HG02981 (cell line): ENCODE data around the gene PRR5L.

Experiments used
- ATAC-seq: cut with Tn5 transposase; IDR thresholded peaks from one replicate; pipeline ENCODE4 v1.9.1; 2021; ENCODE audit warnings: mild to moderate bottlenecking, moderate library complexity; ENCODE audit not compliant: unreplicated experiment

PRR5L gene

DNA sequence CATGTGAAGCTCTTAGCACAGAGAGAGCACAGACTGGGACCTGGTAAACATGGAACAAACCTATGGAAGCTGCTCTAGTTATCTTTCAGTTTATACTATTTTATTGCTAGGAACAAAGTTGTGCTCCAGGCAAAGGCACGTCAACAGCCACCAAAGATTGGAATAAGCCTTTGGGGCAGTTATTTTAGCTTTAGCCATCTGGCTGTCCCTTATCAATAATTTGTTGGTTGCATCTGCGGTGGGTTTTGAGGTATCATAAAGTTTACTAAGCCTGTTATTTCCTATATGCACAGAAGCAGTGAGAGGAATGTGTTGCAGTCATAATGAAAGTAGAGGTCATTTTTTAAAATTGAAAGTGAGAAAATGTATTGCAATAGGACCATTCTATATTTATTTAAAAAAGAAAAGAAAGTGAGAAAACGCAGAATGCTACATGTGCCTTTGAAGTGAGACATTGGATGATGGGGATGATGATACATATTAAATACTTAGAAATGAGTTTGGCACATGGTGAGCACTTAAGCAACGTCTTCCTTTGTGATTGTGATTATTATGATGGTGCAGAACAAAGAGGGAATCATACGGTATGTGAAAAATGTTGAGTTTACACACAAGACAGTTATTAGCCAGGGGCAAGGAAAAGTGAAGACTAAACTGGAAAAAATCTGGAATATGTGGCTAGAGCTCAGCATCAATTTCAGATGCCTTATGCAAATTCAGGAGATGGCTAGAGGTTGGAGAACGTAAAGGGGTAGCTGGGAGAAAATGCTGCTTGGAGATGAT lies 58.3 kb downstream of the PRR5L start:
- peak; percentile 81 for ATAC-seq

DNA sequence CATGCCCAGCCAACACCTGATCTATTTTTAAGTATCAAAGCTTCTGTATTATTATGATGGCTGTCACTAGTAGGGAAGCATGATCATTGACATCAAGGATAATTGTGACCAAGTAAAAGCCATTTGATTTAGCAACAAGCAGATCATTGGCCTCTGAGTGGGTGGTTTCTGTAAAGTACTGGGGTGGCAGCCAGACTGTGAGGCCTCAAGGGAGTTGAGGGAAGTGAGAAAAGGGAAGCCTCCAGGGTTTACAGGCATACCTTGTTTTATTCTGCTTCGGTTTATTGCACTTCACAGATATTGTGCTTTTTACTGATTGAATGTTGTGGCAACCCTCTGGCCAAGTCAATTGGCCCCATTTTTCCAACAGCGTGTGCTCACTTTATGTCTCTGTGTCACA lies 60.1 kb downstream of the PRR5L start:
- ATAC-seq = no peak

DNA sequence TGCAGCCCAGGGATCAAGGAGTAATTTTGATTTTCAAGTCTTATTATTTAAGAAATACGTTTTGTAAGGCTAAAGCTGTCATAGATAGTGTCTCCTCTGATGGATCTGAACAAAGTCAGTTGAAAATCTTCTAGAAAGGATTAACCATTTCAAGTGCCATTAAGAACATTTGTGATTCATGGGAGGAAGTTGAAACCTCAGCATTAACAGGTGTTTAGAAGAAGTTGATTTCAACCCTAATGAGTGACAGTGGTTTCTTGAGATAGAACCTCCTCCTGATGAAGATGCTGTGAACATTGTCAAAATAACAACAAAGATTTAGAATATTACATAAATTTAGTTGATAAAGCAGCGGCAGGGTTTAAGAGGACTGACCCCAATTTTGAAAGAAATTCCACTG lies 61.7 kb downstream of the PRR5L start:
- ATAC-seq = no peak

- no peak for ATAC-seq
Observed at GRCh38 chr11:36358436-36358835, 62.3 kb downstream of the PRR5L start.

DNA sequence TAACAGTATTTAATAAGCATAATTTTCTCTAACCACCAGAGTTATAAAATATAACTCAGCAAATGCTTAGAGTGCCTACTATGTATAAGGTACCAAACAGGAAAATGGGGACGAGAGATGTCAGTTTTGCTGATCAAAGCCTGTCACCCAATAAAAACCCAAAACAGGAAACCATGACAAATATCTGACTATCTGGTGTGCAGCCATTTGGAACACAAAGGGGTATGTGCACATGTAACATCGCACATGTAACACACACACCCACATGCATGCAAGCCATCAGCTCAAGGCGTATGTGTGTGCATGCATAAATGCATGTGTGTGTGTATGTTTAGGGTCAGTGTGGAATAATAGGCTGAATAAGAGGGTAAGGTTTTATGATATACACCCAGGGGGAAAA lies 64.2 kb downstream of the PRR5L start:
- ATAC-seq = no peak

DNA sequence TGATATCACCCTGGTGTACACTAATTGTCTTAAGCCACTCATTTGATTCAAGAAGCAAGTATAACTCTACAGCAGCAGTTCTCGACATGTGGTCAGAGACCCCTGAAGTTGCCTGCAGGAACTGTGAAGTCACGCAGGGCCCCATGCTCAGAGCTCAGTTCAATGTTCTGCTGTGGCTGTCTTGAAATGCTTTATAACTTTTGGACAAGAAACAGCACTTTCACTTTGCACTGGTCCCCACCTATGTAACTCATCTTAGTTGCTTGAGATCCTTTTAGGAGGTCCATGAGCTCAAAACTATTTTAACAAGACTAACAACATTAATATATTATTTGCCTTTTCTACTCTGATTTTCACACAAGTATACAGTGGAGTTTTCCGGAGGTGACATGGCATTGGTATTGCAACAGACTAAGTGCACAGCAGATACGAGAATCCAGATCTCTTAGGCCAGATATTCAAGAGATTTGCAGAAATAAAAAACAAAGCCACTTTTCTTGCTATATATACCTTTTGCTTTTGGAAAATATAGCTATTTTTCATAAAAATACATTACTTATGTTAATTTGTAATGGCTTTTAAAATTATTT lies 64.8 kb downstream of the PRR5L start:
- no peak for ATAC-seq

GRCh38 chr11:36361472-36361871 lies 65.4 kb downstream of the PRR5L start:
- no peak for ATAC-seq

DNA sequence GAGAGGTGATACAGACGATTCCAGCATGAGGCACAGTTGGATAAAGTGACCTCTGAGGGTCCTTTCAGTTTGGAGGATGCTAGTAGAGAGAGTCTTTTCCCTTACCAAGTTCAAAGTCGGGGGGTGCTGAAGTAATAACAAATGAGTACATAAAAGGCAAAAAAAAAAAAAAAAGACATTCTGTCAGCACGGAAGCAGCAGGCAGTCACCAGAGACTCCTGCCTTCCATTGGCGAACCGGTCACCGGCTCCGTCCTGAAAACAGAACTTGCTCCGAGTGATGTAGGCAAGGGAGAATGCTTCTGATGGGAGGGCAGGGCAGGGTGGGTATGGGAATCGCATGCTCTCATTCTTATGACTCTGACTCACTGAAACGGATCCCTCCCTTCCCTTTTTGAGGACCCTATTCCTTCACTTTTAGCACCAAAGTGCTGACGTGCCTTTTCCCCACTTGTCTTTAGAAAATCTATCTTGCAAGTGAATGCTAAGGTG lies 65.9 kb downstream of the PRR5L start:
- no peak for ATAC-seq

DNA sequence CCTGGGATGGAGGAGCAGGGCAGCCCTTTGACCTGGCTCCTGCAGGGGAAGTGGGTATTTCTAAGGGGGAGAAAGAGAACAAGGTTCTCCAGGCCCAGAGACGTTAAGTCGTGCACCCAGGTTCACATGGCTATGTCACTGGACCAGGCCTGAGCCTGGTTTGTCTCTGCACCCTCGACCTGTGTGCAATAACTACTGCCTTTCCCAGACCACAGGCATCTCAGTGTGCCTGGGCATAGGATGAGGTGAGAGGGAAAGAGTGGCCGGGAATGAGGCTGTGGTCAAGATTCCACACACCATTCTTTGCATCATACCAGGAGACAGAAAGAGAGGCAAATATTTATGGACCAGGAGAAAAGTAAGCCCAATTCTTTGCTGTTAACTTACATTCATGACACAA lies 66.8 kb downstream of the PRR5L start:
- ATAC-seq = no peak

DNA sequence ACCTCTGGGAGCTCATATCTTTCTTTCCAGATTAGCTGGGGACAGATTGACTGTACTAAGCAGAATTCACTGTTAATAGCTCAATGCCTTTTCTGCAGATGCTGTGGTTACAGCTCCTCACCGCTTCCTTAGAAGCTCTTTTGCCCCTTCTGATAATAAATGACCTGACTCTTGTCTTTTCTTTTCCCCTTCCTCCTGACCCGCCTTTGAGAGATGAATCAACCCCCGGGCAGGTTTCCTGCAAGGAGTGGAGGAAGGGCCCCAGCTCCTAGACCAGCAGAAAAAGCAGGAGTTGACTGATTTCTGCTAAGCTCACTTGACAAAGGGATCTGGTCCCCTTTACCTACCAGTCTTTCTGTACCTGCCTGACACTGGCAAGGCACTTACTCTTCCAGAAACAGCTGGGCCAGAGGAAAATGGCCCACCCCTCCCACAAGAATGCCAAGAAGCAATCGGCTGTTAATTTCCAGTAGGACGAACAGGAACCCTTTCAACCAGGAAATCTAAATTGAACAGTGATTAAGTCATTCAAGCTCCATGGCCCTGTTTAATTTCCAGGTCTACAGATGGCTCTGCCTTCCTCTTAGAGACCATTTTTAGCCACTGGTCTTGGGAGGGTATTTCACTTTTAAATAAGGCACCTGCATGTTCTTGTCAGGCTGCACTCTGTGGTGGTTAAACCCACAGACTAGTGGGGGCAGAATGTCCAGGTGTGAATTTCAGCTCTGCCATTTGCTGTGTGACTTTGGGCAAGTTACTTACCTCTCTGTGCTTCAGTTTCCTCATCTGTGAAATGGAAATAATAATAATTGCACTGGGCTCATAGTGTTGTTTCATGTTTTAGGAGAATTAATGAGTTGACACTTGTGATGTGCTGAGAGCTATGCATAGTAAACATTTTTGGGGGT lies 67.5 kb downstream of the PRR5L start:
- no peak for ATAC-seq

GRCh38 chr11:36364551-36365325 lies 68.7 kb downstream of the PRR5L start:
- no peak for ATAC-seq

DNA sequence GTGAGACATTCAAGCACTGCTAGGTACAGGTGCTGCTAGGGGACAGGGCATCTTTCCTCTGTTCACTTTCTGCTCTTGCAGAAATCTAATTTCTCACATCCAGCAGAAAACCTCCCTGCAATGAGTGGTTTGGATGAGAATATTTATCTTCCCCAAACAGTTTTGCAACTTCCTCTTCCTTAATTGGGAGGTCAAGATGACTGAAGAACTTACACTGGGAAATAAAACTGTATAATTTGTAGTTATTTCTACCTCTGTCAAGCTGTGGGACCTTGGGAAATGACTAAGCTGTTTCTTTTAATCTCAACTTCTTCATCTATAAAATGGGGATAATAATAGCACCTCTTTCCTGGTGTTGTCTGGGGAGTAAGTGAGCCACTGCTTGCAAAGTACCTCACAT lies 69.8 kb downstream of the PRR5L start:
- ATAC-seq = no peak

DNA sequence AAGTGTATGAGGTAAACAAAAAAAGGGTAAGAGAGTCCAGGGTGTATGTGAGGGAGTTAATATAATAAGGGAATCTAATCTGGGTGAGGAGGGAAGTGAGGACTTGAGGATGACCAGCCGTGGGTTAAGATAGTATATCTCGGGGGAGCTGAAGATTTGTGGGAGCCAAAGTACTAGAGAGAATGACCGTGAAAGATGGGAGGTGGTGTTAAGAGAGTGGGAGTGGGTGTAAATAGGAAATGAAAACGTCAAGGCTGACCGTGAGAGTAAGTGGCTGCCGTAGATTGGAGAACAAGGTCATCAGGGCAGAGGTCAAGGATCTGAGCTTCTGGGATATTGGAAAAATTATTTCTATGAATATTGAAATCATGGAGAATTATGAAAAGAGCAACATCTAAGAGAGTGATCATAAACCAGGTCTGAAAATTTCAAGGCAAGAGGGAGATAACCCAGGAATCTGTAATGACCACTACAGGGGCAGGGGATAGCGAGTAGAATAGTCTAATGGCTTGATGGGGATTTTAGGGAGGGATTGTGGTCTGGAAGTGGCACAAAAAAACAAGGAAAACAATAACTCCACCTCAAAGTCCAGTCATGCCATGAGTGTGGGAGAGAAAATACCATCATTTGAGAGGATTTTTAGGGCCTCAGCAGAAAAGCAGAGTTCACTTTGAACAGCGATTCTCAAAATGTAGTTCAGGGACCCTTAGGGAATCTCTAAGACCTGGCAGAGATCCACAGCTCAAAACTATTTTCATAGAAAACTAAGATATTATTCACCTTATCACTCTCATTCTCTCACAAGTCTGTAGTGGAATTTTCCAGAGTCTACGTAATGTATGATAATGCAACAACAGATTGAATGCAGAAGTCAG lies 72.0 kb downstream of the PRR5L start:
- no peak for ATAC-seq

- ATAC-seq = no peak
Observed at GRCh38 chr11:36371181-36371580, 75.1 kb downstream of the PRR5L start.

DNA sequence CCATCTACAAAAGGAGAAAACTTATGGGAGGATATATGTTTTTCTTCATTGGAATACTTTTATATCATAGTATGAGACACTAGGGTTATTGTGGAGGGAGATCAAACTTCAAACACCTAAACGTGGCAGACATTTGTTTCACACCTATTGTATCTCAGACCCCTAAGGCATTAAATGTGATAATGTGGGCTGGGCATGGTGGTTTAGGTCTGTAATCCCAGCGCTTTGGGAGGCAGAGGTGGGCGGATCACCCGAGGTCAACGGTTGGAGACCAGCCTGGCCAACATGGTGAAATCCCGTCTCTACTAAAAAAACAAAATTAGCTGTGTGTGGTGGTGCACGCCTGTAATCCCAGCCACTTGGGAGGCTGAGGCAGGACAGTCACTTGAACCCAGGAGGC lies 75.5 kb downstream of the PRR5L start:
- no peak for ATAC-seq

DNA sequence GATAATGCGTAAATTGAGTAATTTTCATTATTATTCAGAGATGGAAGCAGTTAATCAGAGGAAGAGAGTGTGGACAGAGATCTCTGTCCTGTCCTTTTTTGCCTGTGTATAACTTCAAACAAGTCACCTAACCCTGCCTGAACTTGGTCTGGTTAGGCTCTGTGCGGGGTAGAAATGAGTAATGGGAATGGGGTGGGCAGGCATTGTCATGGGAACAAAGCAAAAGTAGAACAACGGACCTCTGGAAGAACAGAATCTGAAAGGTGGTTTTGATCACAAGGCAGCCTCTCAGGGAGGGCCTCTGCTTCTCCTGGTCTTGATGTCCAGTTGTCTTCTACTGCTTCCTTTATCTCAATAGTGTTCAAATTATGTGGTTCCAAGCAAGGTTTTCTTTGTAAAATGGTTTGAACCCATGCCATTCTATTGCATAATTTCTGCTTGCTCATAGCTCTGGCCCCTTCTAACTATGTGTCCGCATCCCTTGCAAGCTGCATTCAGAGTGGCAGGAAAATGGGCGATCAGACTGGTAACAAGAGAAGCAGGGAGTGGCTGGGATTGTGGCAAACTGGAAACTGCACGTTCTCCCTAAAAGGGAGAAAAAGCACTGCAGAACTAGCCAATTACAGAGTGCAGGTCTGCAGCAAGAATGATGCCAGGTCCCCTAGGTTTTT lies 76.1 kb downstream of the PRR5L start:
- no peak for ATAC-seq

- no peak for ATAC-seq
Observed at GRCh38 chr11:36373016-36374010, 77.2 kb downstream of the PRR5L start.

GRCh38 chr11:36374726-36375125 lies 78.6 kb downstream of the PRR5L start:
- no peak for ATAC-seq
